GM12865 (cell line): ENCODE results near the gene HYAL3.

Experiments
- DNase-seq: peaks from one replicate; pipeline ENCODE4 v3.0.0; 2010; ENCODE audit warnings: low read depth
- H3K4me3 ChIP-seq: 2 replicates; pipeline ENCODE4 v1.5.1; 2011; ENCODE audit warnings: mild to moderate bottlenecking, low read depth, low read length, control low read depth
- CTCF ChIP-seq: IDR thresholded peaks from 2 replicates; pipeline ENCODE4 v1.5.1; 2011; ENCODE audit warnings: low read length, control low read depth, low read depth, inconsistent platforms; ENCODE audit not compliant: insufficient read depth; ENCODE audit errors: missing control alignments

Gene HYAL3

GRCh38 chr3:50278123-50278879 lies 20.9 kb downstream of the HYAL3 start:
- no peak overlapping the region for H3K4me3 ChIP-seq
- DNase-seq: no peak
- TF ChIP-seq CTCF: no peak

- no peak for DNase-seq
- no peak overlapping the region for H3K4me3 ChIP-seq
- no peak for TF ChIP-seq CTCF
Observed at GRCh38 chr3:50276762-50277101, 22.5 kb downstream of the HYAL3 start.

- no peak for TF ChIP-seq CTCF
- no peak for DNase-seq
- H3K4me3 ChIP-seq: no peak overlapping the region
Observed at GRCh38 chr3:50275996-50276761, 23.0 kb downstream of the HYAL3 start.

DNA sequence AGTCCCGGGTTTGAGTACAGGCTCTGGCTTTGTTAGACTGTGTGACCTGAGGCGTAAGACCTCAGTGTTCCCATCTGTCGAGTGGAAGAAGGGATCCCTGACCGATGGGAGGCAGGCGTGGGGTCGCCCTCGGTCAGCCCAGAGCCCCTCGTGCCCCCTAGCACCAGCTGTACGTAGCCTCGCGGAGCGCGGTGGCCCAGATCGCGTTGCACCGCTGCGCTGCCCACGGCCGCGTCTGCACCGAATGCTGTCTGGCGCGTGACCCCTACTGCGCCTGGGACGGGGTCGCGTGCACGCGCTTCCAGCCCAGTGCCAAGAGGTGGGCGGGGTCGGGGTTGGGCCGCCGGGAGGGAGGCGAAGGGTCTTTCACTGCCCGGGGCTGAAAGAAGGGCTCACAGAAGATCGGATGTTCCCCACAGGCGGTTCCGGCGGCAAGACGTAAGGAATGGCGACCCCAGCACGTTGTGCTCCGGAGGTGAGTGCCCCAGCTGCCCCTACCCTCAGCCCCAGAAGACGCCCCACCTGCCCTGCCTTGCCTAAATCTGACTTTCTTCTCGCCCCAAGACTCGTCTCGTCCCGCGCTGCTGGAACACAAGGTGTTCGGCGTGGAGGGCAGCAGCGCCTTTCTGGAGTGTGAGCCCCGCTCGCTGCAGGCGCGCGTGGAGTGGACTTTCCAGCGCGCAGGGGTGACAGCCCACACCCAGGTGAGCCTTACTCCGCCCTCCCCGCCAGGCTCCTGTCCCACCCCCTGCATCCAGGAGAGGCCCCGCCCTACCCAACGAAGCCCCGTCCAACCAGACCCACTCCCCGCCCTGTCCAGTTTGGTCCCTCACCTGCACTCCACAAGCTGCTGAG lies 23.8 kb downstream of the HYAL3 start:
- no peak for DNase-seq
- no peak overlapping the region for H3K4me3 ChIP-seq
- TF ChIP-seq CTCF: no peak

DNA sequence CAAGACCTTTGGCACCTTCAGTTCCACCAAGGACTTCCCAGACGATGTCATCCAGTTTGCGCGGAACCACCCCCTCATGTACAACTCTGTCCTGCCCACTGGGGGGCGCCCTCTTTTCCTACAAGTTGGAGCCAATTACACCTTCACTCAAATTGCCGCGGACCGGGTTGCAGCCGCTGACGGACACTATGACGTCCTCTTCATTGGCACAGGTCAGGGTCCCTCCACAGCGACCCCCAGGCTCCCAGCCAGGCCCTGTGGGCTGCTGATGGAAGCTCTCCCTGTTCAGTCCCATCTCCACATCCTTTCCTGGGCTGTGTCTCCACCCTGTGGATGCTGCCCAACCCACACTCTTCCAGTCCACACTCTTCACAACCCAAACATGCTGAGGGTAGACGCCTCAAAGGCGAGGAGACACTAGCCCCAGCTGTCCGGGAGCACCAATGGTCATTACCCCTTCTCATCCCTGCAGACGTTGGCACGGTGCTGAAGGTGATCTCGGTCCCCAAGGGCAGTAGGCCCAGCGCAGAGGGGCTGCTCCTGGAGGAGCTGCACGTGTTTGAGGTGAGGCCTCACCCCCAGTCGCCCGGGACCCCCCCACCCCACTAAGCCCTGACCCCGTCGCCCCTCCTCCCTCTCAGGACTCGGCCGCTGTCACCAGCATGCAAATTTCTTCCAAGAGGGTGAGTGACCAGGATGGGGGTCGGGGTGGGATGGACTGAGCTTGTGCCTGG lies 24.7 kb downstream of the HYAL3 start:
- DNase-seq: peak; percentile 85
- H3K4me3 ChIP-seq: no peak overlapping the region
- peak; percentile 78 for TF ChIP-seq CTCF

- no peak for TF ChIP-seq CTCF
- DNase-seq: no peak
- no peak overlapping the region for H3K4me3 ChIP-seq
Observed at GRCh38 chr3:50273689-50274065, 25.5 kb downstream of the HYAL3 start.
